Measurements from ENCODE around the gene ERVH48-1. TPM values are rescaled to one million over a fixed set of nuclear protein-coding genes. Genes with fewer than 3 reads are reported as not detected.
"Not testable (repeated sequence)": the region's sequence is repeated elsewhere in the genome, so short reads cannot be mapped to it uniquely, and the experiment has no call there.

Gene ERVH48-1
- total and polyA plus RNA-seq, 9 donors: 0.11 TPM; not detected in 8

- WGBS, 3 donors: 91 to 95% (median 93%) methylated on average over 13 of the region's 13 CpGs
- Histone ChIP-seq H3K27ac (no peak overlapping the region), H3K27me3 (no peaks in the 10 kb centered on the region), H3K36me3 (no peaks in the 10 kb centered on the region), H3K4me1 (ENCODE audit: insufficient read depth) (no peaks in the 10 kb centered on the region), H3K4me3 (no peak overlapping the region), H3K9me3 (no peaks in the 10 kb centered on the region)
- DNase-seq: no peak
- no peak for TF ChIP-seq CTCF (IDR thresholded peaks at IDR 0.05)
- no peak for TF ChIP-seq EP300 (IDR thresholded peaks at IDR 0.05)
- no peak for TF ChIP-seq POLR2A (IDR thresholded peaks at IDR 0.05)
- intact Hi-C loops (cut with DNase I): no loop called here
These were observed 39.2 kb upstream of the ERVH48-1 start for GRCh38 chr21:42964546-42965210.

- Histone ChIP-seq H3K27me3 (no peaks in the 10 kb centered on the region), H3K9me3 (no peaks in the 10 kb centered on the region), H3K36me3 (no peaks in the 10 kb centered on the region), H3K27ac (no peak overlapping the region), H3K4me3 (no peak overlapping the region), H3K4me1 (ENCODE audit: insufficient read depth) (no peaks in the 10 kb centered on the region)
- DNase-seq: no peak
- TF ChIP-seq POLR2A (IDR thresholded peaks at IDR 0.05) (no peak), CTCF (IDR thresholded peaks at IDR 0.05) (no peak), EP300 (IDR thresholded peaks at IDR 0.05) (no peak)
- 85 to 94% (median 94%) methylated on average over 9 of the region's 9 CpGs for WGBS, 3 donors
- intact Hi-C loops (cut with DNase I): no loop called here
These were observed 38.7 kb upstream of the ERVH48-1 start for GRCh38 chr21:42964086-42964485.

GRCh38 chr21:42962380-42963007 is 37.1 kb upstream of the ERVH48-1 start:
- Histone ChIP-seq H3K4me1 (ENCODE audit: insufficient read depth) (no peaks in the 10 kb centered on the region), H3K4me3 (no peak overlapping the region), H3K27ac (no peak overlapping the region), H3K9me3 (no peaks in the 10 kb centered on the region), H3K36me3 (no peaks in the 10 kb centered on the region), H3K27me3 (no peaks in the 10 kb centered on the region)
- intact Hi-C loops (cut with DNase I): no loop called here
- 68 to 74% (median 70%) methylated on average over 4 to 6 of the region's 6 CpGs for WGBS, 3 donors
- no peak for TF ChIP-seq EP300 (IDR thresholded peaks at IDR 0.05)
- no peak for TF ChIP-seq CTCF (IDR thresholded peaks at IDR 0.05)
- TF ChIP-seq POLR2A (IDR thresholded peaks at IDR 0.05): no peak
- no peak for DNase-seq

- H3K4me3 ChIP-seq: no peak overlapping the region
These were observed 34.3 kb upstream of the ERVH48-1 start for GRCh38 chr21:42959728-42960127.

GRCh38 chr21:42958122-42958521 is 32.7 kb upstream of the ERVH48-1 start:
- H3K27me3 ChIP-seq; intact Hi-C loops (cut with DNase I); H3K36me3 ChIP-seq; DNase-seq; H3K4me3 ChIP-seq; H3K9me3 ChIP-seq; H3K27ac ChIP-seq; H3K4me1 ChIP-seq (ENCODE audit: insufficient read depth): not testable (repeated sequence)
- WGBS, 3 donors: 74 to 88% (median 78%) methylated on average over 6 of the region's 6 CpGs

More at GRCh38 chr21:42959728-42960127, 34.3 kb upstream of the ERVH48-1 start:
- WGBS, 3 donors: 55 to 66% (median 60%) methylated on average over 3 of the region's 3 CpGs
- Histone ChIP-seq H3K9me3 (no peaks in the 10 kb centered on the region), H3K27ac (no peak overlapping the region), H3K36me3 (no peaks in the 10 kb centered on the region), H3K27me3 (no peaks in the 10 kb centered on the region), H3K4me1 (ENCODE audit: insufficient read depth) (no peaks in the 10 kb centered on the region)
- TF ChIP-seq EP300 (IDR thresholded peaks at IDR 0.05) (no peak), CTCF (IDR thresholded peaks at IDR 0.05) (no peak), POLR2A (IDR thresholded peaks at IDR 0.05) (no peak)
- no peak for DNase-seq
- intact Hi-C loops (cut with DNase I): no loop called here
